ENCODE results near the gene SLC12A4. TPM values are rescaled to one million over a fixed set of nuclear protein-coding genes. Genes with fewer than 3 reads are reported as not detected.

SLC12A4 gene
- total RNA-seq, 1 donor from 2014 or later = 36.0 TPM

DNA sequence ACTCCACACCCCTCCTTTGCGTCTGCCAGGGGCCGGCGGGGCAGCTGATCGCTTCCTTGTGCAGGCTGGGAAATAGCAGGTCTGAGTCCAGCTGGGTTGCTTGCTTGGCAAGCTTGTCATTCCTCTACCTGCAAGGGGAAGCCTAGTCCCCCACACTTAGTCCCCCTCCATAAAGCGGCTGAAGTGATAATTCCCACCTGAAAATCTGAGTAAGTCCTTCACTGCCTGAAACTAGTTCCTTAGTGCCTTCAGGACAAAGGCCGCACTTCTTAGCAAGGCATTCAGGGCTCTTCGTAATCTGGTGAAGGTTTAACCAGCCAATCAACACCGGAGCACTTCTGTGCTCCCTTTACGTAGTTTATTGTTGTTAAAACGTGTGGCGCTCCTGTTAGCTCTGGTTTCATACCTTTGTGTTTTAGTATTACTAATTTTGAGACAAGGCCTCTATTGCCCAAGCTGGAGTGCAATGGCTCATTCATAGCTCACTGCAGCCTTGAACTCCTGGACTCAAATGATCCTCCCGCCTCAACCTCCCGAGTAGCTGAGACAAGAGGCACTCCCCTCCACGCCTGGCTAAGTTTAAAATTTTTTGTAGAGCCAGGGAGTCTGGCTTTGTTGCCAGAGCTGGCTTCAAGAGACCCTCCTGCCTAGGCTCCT is 74.6 kb downstream of the SLC12A4 start:
- Mint-ChIP-seq H3K27ac (ENCODE audit: unreplicated experiment) (peak overlapping the region; percentile 99), H3K4me1 (peaks cover 33% of the 10 kb centered on the region), H3K9me3 (no peaks in the 10 kb centered on the region), H3K4me3 (peak overlapping the region; percentile 96), H3K27me3 (ENCODE audit: low read depth) (no peaks in the 10 kb centered on the region), H3K36me3 (ENCODE audit: low read depth) (no peaks in the 10 kb centered on the region)
- TF ChIP-seq, protein P1, sequence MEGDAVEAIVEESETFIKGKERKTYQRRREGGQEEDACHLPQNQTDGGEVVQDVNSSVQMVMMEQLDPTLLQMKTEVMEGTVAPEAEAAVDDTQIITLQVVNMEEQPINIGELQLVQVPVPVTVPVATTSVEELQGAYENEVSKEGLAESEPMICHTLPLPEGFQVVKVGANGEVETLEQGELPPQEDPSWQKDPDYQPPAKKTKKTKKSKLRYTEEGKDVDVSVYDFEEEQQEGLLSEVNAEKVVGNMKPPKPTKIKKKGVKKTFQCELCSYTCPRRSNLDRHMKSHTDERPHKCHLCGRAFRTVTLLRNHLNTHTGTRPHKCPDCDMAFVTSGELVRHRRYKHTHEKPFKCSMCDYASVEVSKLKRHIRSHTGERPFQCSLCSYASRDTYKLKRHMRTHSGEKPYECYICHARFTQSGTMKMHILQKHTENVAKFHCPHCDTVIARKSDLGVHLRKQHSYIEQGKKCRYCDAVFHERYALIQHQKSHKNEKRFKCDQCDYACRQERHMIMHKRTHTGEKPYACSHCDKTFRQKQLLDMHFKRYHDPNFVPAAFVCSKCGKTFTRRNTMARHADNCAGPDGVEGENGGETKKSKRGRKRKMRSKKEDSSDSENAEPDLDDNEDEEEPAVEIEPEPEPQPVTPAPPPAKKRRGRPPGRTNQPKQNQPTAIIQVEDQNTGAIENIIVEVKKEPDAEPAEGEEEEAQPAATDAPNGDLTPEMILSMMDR (conservative IDR thresholded peaks at IDR 0.05) = no peak
- no peak for DNase-seq (ENCODE audit: low read depth, low spot score)

Other genes with a start within 250 kb of the SLC12A4 start
- gene GFOD2, start 249.3 kb downstream of the SLC12A4 start, total RNA-seq = 33.8 and 34.3 TPM in 2 replicates
- gene RANBP10, start 162.1 kb downstream of the SLC12A4 start, total RNA-seq = 21.7 and 22.1 TPM in 2 replicates
- 6.6 and 7.5 TPM in 2 replicates for gene TSNAXIP1, start 161.7 kb downstream of the SLC12A4 start, total RNA-seq
- 46.2 and 46.7 TPM in 2 replicates for gene THAP11, start 126.3 kb downstream of the SLC12A4 start, total RNA-seq
- 185 and 191 TPM in 2 replicates for gene NUTF2, start 121.7 kb downstream of the SLC12A4 start, total RNA-seq
- gene CENPT, start 120.9 kb downstream of the SLC12A4 start, total RNA-seq = 78.2 and 83.5 TPM in 2 replicates
- 100 and 101 TPM in 2 replicates for gene EDC4, start 95.6 kb downstream of the SLC12A4 start, total RNA-seq
- 1.0 TPM in 1 of 2 replicates, not detected in the other for gene NRN1L, start 83.8 kb downstream of the SLC12A4 start, total RNA-seq
- gene PSKH1, start 75.4 kb downstream of the SLC12A4 start, total RNA-seq = 39.0 and 41.5 TPM in 2 replicates
- gene CTRL, start 36.8 kb downstream of the SLC12A4 start, total RNA-seq = 2.5 and 3.0 TPM in 2 replicates
- gene PSMB10, start 31.8 kb downstream of the SLC12A4 start, total RNA-seq = 22.4 and 22.5 TPM in 2 replicates
- gene LCAT, start 24.5 kb downstream of the SLC12A4 start, total RNA-seq = 16.6 and 17.6 TPM in 2 replicates
- gene DPEP3, start 11.9 kb upstream of the SLC12A4 start, total RNA-seq = not detected in 2 replicates
- gene DPEP2, start 30.8 kb upstream of the SLC12A4 start, total RNA-seq = not detected in 2 replicates
- not detected in 2 replicates for gene DPEP2NB, start 47.3 kb upstream of the SLC12A4 start, total RNA-seq
- gene DDX28, start 54.6 kb upstream of the SLC12A4 start, total RNA-seq = 12.5 and 13.3 TPM in 2 replicates
- 26.6 and 28.4 TPM in 2 replicates for gene DUS2, start 54.6 kb upstream of the SLC12A4 start, total RNA-seq
- 64.9 and 71.7 TPM in 2 replicates for gene NFATC3, start 116.7 kb upstream of the SLC12A4 start, total RNA-seq

Measured in neural crest cell (in vitro differentiated cells).